RWPE2 (cell line): ENCODE data around the gene ABCB1.
"Not testable (repeated sequence)": the region's sequence is repeated elsewhere in the genome, so short reads cannot be mapped to it uniquely, and the experiment has no call there.

Source experiments
- ATAC-seq: fragments of 200-7000 bp; cut with Tn5 transposase; 3 replicates; pipeline ENCODE4 v1.9.1; 2021; ENCODE audit warnings: low read depth
- DNase-seq: peaks from one replicate; pipeline ENCODE4 v3.0.0-alpha.2; 2020; ENCODE audit warnings: low spot score
- H3K27ac ChIP-seq: fragments of 450-650 bp; 2 replicates; pipeline ENCODE4 v1.5.1; 2017; ENCODE audit warnings: mild to moderate bottlenecking; ENCODE audit not compliant: poor library complexity, severe bottlenecking
- H3K27me3 ChIP-seq: fragments of 250-450 bp; sonication (Bioruptor Pico); 2 replicates; pipeline ENCODE4 v1.5.1; 2021; ENCODE audit warnings: mild to moderate bottlenecking, moderate library complexity; ENCODE audit not compliant: insufficient read depth, poor library complexity, severe bottlenecking
- H3K36me3 ChIP-seq: fragments of 250-450 bp; sonication (Bioruptor Pico); 2 replicates; pipeline ENCODE4 v1.5.1; 2020; ENCODE audit warnings: low read depth, mild to moderate bottlenecking, moderate library complexity
- H3K4me1 ChIP-seq: fragments of 250-450 bp; sonication (Bioruptor Pico); 2 replicates; pipeline ENCODE4 v1.5.1; 2021; ENCODE audit warnings: mild to moderate bottlenecking, moderate library complexity; ENCODE audit not compliant: insufficient read depth, poor library complexity, severe bottlenecking
- H3K4me3 ChIP-seq: fragments of 250-450 bp; sonication (Bioruptor Pico); 2 replicates; pipeline ENCODE4 v1.5.1; 2021; ENCODE audit warnings: mild to moderate bottlenecking, moderate library complexity; ENCODE audit not compliant: severe bottlenecking
- H3K9me3 ChIP-seq: fragments of 250-450 bp; sonication (Bioruptor Pico); 2 replicates; pipeline ENCODE4 v1.5.1; 2021; ENCODE audit warnings: mild to moderate bottlenecking, moderate library complexity; ENCODE audit not compliant: severe bottlenecking
- TF ChIP-seq, protein P1 (sequence below): fragments of 450-650 bp; IDR thresholded peaks from one replicate; pipeline ENCODE4 v1.5.1; 2017; ENCODE audit warnings: mild to moderate bottlenecking, moderate library complexity; ENCODE audit not compliant: poor library complexity, severe bottlenecking

ABCB1 gene

DNA sequence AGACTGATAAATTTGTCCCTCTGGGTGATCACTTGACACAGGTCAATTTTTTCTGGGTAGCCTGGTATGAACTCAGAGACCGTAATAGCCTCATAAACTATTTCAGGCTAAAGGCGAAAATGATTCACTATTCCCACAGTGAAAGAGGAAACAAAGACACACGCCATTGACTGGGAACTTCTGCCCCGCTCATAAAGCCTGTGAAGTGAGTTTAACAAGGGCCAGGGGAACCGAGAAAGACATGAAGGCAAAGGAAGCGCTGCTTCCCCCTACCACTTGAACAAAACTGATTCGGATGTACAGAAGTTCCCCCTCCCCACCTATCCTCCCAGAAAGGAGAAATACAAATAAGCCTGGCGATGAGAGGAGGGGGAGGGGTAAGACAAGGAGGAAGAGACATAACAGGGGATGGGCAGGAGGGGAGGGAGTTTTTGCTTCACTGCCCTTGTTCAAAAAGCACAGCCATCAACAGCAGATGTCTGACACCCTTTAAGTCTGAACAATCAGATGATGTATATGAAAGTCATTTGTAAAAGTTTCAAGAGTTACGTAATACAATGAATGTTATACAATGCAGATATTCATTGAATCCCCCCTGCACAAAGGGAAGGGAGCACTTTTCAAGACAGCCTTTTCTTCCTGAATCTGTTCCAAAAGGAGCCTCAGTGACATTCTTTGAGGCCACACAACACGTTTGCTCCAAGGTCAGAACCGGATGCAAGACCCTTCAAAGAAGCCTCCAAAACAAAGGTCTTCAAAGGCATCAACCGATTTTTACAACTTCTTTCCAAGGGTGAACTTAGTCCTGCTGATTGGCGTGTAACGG lies 125.9 kb downstream of the ABCB1 start:
- no peaks in the 10 kb centered on the region for H3K4me1 ChIP-seq
- ATAC-seq, result no peak; the same call in 2 of the 3 replicates
- H3K9me3 ChIP-seq, result no peaks in the 10 kb centered on the region
- H3K27ac ChIP-seq, result no peak overlapping the region
- TF ChIP-seq, protein P1, sequence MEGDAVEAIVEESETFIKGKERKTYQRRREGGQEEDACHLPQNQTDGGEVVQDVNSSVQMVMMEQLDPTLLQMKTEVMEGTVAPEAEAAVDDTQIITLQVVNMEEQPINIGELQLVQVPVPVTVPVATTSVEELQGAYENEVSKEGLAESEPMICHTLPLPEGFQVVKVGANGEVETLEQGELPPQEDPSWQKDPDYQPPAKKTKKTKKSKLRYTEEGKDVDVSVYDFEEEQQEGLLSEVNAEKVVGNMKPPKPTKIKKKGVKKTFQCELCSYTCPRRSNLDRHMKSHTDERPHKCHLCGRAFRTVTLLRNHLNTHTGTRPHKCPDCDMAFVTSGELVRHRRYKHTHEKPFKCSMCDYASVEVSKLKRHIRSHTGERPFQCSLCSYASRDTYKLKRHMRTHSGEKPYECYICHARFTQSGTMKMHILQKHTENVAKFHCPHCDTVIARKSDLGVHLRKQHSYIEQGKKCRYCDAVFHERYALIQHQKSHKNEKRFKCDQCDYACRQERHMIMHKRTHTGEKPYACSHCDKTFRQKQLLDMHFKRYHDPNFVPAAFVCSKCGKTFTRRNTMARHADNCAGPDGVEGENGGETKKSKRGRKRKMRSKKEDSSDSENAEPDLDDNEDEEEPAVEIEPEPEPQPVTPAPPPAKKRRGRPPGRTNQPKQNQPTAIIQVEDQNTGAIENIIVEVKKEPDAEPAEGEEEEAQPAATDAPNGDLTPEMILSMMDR, result no peak
- no peaks in the 10 kb centered on the region for H3K36me3 ChIP-seq
- no peak overlapping the region for H3K4me3 ChIP-seq
- no peak for DNase-seq
- H3K27me3 ChIP-seq, result peaks cover 57% of the 10 kb centered on the region

DNA sequence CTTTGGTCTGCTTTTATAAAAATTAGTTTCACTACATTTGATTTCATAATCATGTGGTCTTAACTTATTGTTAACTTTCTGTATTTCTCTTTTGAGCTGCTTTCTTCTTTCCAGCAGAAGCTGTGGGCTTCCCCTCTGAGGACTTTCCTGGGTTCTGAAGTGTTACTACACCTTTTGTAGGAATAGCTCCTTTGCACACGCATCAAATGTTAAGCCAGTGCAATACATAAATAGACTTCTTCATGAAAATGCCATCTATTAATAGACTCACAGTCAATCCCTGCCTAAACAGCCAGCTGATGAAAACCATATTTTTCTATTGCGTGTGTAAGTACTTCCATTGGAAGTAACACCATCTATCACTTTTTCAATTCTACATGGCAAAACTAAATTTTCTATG lies 126.7 kb downstream of the ABCB1 start:
- ATAC-seq, result no peak

DNA sequence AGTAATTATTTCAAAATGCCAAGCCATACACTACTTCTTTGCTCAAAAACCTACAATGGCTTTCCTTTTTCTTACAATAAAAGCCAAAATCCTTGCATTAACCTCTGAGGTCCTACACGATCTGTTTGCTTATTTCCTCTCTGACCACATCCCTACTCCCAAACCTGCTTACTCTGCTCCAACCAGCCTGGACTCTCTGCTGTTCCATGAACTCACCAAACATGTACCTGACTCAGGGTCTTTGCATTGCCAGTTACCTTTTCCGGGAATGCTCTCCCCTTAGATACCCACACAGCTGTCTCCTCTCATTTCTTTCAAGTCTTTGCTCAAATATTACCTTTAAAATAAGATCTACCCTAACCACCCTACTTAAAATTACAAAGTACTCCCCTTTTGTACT lies 127.5 kb downstream of the ABCB1 start:
- TF ChIP-seq, protein P1, result no peak
- Histone ChIP-seq H3K36me3 (no peaks in the 10 kb centered on the region), H3K9me3 (no peaks in the 10 kb centered on the region), H3K4me1 (no peaks in the 10 kb centered on the region), H3K4me3 (no peak overlapping the region), H3K27me3 (peaks cover 52% of the 10 kb centered on the region), H3K27ac (no peak overlapping the region)
- DNase-seq, result no peak
- no peak for ATAC-seq

More for the DNA sequence above, 126.7 kb downstream of the ABCB1 start:
- no peaks in the 10 kb centered on the region for H3K36me3 ChIP-seq
- H3K27ac ChIP-seq, result no peak overlapping the region
- no peaks in the 10 kb centered on the region for H3K9me3 ChIP-seq
- no peak overlapping the region for H3K4me3 ChIP-seq
- DNase-seq, result no peak
- TF ChIP-seq, protein P1, result no peak
- peaks cover 57% of the 10 kb centered on the region for H3K27me3 ChIP-seq
- H3K4me1 ChIP-seq, result no peaks in the 10 kb centered on the region

DNA sequence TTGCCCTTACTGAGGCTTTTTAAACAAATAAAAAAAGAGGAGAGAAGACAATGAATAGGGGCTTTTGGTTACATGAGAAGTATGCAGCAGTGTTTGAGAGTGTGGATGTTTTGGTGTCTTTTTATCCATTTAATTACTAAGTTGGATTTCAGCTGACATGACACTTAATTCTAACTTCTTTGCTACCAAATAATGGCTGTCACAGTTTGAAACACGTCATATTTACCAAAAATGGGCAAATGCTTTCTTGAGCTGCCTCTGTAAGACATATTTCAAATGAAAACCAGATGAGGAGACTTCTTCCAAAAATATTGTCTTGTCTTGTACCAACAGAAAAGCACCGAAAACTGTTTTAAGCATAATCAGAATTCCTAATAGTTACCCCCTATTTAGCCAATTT lies 129.2 kb downstream of the ABCB1 start:
- H3K27me3 ChIP-seq, result peaks cover 38% of the 10 kb centered on the region
- ATAC-seq (no peak), DNase-seq (no peak)
- no peaks in the 10 kb centered on the region for H3K4me1 ChIP-seq
- no peak overlapping the region for H3K27ac ChIP-seq
- H3K4me3 ChIP-seq, result no peak overlapping the region
- no peaks in the 10 kb centered on the region for H3K9me3 ChIP-seq
- no peaks in the 10 kb centered on the region for H3K36me3 ChIP-seq
- TF ChIP-seq, protein P1, result no peak

DNA sequence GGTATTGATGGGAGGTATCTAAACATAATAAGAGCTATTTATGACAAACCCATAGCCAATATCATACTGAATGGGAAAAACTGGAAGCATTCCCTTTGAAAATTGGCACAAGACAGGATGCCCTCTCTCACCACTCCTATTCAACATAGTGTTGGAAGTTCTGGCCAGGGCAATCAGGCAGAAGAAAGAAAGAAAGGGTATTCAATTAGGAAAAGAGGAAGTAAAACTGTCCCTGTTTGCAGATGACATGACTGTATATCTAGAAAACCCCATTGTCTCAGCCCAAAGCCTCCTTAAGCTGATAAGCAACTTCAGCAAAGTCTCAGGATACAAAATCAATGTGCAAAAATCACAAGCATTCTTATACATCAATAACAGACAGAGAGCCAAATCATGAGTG lies 131.5 kb downstream of the ABCB1 start:
- DNase-seq, ATAC-seq, H3K27ac ChIP-seq, H3K4me1 ChIP-seq, H3K4me3 ChIP-seq, H3K9me3 ChIP-seq, H3K36me3 ChIP-seq: not testable (repeated sequence)
- peaks cover 18% of the 10 kb centered on the region for H3K27me3 ChIP-seq

DNA sequence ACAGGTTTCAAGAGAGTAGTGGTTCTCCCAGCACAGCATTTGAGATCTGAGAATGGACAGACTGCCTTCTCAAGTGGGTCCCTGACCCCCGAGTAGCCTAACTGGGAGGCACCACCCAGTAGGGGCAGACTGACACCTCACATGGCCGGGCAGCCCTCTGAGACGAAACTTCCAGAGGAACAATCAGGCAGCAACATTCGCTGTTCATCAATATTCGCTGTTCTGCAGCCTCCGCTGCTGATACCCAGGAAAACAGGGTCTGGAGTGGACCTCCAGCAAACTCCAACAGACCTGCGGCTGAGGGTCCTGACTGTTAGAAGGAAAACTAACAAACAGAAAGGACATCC lies 135.2 kb downstream of the ABCB1 start:
- not testable (repeated sequence) for H3K9me3 ChIP-seq, H3K4me1 ChIP-seq, H3K36me3 ChIP-seq, DNase-seq, H3K4me3 ChIP-seq, ATAC-seq, H3K27ac ChIP-seq, H3K27me3 ChIP-seq

DNA sequence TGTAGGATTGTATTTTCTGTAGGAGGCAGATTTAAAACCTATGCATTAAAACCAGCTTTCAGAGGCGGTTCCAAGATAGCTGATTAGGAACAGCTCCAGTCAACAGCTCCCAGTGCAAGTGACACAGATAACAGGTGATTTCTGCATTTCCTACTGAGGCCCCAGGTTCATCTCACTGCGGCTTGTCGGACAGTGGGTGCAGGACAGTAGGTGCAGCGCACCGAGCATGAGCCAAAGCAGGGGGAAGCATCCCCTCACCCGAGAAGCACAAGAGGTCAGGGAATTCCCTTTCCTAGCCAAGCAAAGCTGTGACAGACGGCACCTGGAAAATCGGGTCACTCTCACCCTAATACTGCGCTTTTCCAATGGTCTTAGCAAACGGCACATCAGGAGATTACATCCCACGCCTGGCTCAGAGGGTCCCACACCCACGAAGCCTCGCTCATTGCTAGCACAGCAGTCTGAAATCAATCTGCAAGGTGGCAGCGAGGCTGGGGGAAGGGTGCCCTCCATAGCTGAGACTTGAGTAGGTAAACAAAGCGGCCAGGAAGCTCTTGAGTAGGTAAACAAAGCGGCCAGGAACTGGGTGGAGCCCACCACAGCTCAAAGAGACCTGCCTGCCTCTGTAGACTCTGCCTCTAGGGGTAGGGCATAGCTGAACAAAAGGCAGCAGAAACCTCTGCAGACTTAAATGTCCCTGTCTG lies 135.7 kb downstream of the ABCB1 start:
- H3K27ac ChIP-seq, result not testable (repeated sequence)

More for the DNA sequence above, 135.7 kb downstream of the ABCB1 start:
- not testable (repeated sequence) for DNase-seq, ATAC-seq, H3K4me1 ChIP-seq, H3K9me3 ChIP-seq, H3K36me3 ChIP-seq, H3K4me3 ChIP-seq, H3K27me3 ChIP-seq
